Suppressor macrophage treated with lipopolysaccharide for 1 hour (primary cell): ENCODE results near the gene TIAL1.

ENCODE experiments used
- DNase-seq, 3 donors: peaks; one replicate each; pipeline ENCODE4 v3.0.0-alpha.2; 2020 to 2022

TIAL1 gene

DNA sequence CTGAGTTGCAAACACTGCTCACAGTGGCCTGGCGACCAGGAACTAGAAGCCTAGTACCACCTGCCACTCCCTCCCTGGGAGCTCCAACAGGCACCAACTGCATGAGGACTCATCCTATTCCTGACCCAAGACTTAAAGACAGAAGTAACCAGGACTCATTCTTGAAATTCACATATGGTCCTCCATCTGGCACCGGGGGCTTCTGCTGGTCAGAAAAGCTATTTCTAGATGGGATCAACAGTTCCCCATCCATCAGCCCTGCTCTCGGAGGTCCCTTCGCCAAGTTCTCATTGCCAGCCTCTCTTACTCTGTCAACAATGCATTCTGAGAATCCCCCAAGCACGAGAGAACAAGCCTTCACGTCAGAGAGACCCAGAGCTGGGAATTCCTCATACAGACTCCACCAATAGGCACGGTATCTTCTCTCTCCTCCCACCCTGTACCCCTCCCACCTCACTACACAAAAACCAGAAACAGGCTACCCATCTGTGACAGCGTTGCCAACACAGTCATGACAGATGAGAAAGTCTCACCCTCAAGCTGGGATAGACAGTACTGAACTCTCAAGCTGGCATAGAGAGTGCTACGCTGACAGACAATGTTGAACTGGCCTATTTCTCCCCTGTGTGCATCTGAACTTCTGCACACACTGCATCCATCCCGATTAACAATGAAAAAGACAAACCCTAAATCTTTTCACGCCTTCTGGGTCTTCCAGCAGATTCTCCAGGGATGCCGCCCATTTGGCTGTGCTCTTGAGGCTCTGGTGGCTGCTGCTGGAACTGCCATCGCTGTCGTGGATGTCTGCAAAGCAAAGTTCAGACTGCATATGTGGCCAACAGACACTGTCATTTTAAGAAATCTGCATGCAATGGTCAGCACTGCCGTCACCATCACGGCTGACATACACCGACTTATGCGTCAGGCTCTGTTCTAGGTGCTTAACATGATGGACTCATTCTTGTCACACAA is 69.9 kb downstream of the TIAL1 start:
- no peak for DNase-seq

GRCh38 chr10:119526149-119526548 is 70.6 kb downstream of the TIAL1 start:
- DNase-seq, result no peak

DNA sequence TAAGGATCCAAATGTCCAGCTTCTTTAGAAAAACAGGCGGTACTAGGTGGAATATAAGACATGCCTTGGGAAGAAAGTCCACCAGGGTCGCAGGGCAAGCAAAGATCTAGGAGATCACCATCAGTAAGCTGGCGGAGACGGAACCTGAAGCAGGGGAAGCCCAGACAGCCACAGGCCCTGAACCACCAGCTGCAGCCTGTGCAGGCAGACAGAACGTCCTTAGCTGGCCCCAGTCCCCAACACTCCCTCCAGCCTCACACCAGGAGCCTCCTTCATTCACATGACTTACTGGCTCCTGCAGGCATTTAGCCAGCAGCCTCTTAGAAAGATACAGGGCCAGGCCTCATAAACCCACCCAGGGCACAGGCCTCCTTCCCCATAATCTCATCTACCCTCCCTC is 71.6 kb downstream of the TIAL1 start:
- DNase-seq, result no peak

DNA sequence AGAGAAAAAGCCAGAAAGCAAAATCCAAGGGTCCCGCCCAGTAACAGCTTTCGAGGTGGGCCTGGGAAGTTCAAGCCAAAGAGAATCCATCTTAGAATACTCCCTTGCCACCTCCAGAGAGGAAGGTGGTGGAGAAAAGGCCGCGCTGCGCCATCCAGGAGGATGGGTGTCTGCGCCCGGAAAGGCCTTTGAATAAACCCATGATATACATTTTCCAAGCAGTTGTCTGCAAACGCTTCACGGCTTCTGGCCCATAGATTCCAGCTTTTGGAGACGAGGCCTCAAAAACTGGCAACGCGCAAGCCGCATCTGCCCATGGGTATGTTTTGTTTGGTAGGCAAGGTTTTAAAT is 72.1 kb downstream of the TIAL1 start:
- no peak for DNase-seq

GRCh38 chr10:119523895-119524719 is 72.7 kb downstream of the TIAL1 start:
- DNase-seq, result peak; percentile 46 to 67 (median 49)
